Colon (tissue), 2 donors: Measurements from ENCODE around the gene CRMP1.

ENCODE experiments used
- FAIRE-seq: peaks from 2 replicates; lab custom pipeline; 2012; peaks lifted over from hg19 to GRCh38; lab: Jason Lieb, UNC
- donor health status: control.
- donor health status: control.

CRMP1 gene

GRCh38 chr4:5919571-5919970 is 26.7 kb upstream of the CRMP1 start:
- no peak for FAIRE-seq

- FAIRE-seq: no peak
Observed at GRCh38 chr4:5919044-5919443, 26.2 kb upstream of the CRMP1 start.

- FAIRE-seq: no peak
Observed at GRCh38 chr4:5918331-5918985, 25.6 kb upstream of the CRMP1 start.

GRCh38 chr4:5917672-5918071 is 24.8 kb upstream of the CRMP1 start:
- no peak for FAIRE-seq

- no peak for FAIRE-seq
Observed at GRCh38 chr4:5916229-5916628, 23.3 kb upstream of the CRMP1 start.

GRCh38 chr4:5913454-5913853 is 20.6 kb upstream of the CRMP1 start:
- FAIRE-seq: no peak

- no peak for FAIRE-seq
Observed at GRCh38 chr4:5912614-5913019, 19.7 kb upstream of the CRMP1 start.

GRCh38 chr4:5908876-5909427 is 16.1 kb upstream of the CRMP1 start:
- no peak for FAIRE-seq

- no peak for FAIRE-seq
Observed at GRCh38 chr4:5906191-5906590, 13.3 kb upstream of the CRMP1 start.

- no peak for FAIRE-seq
Observed at GRCh38 chr4:5905714-5906113, 12.8 kb upstream of the CRMP1 start.

GRCh38 chr4:5900844-5901243 is 8.0 kb upstream of the CRMP1 start:
- FAIRE-seq: no peak

- FAIRE-seq: no peak
Observed at GRCh38 chr4:5899881-5900280, 7.0 kb upstream of the CRMP1 start.

GRCh38 chr4:5899396-5899795 is 6.5 kb upstream of the CRMP1 start:
- no peak for FAIRE-seq

- no peak for FAIRE-seq
Observed at GRCh38 chr4:5897674-5898073, 4.8 kb upstream of the CRMP1 start.

- FAIRE-seq: no peak
Observed at GRCh38 chr4:5895287-5895686, 2.4 kb upstream of the CRMP1 start.

GRCh38 chr4:5894266-5894665 is 1.4 kb upstream of the CRMP1 start:
- FAIRE-seq: no peak

GRCh38 chr4:5893591-5893990 is 705 bp upstream of the CRMP1 start:
- no peak for FAIRE-seq

- no peak for FAIRE-seq
Observed at GRCh38 chr4:5892323-5893003, 423 bp downstream of the CRMP1 start.

- FAIRE-seq: no peak
Observed at GRCh38 chr4:5891563-5892322, 1.1 kb downstream of the CRMP1 start.

- FAIRE-seq: no peak
Observed at GRCh38 chr4:5890063-5890727, 2.7 kb downstream of the CRMP1 start.

- no peak for FAIRE-seq
Observed at GRCh38 chr4:5889002-5889696, 3.7 kb downstream of the CRMP1 start.
